H1 (cell line): Measurements from ENCODE around the gene TET2. TPM values are rescaled to one million over a fixed set of nuclear protein-coding genes. Genes with fewer than 3 reads are reported as not detected.

Source experiments
- CTCF ChIA-PET: fragments of 300-600 bp; sonication (Branson Sonifier 250); formaldehyde crosslinking; loops from one replicate; lab custom pipeline; 2021; ENCODE audit not compliant: partially characterized antibody; lab: Charles Lee
- POLR2A ChIA-PET: fragments of 300-600 bp; sonication (Branson Sonifier 250); formaldehyde crosslinking; loops from one replicate; lab custom pipeline; 2021; ENCODE audit warnings: inconsistent platforms; ENCODE audit not compliant: partially characterized antibody; lab: Charles Lee
- DNase-seq, 2 experiments: peaks; one replicate each; pipeline versions ENCODE4 v3.0.0 to v3.0.0-alpha.2; 2010 to 2022; ENCODE audit warnings: low spot score in 2 of 2, low read depth in 1 of 2, mixed read lengths in 1 of 2
- FAIRE-seq: peaks from 2 replicates; lab custom pipeline; 2011; peaks lifted over from hg19 to GRCh38; lab: Jason Lieb, UNC
- H2AFZ ChIP-seq: 2 replicates; pipeline ENCODE4 v1.8.1; 2012; ENCODE audit warnings: low read length, inconsistent platforms
- H2AK5ac ChIP-seq: 2 replicates; pipeline ENCODE4 v1.6.1; 2013; ENCODE audit warnings: low read depth, low read length
- H2BK120ac ChIP-seq: replicated peaks from 2 replicates; pipeline ENCODE3; 2013; ENCODE audit warnings: low read depth, low read length, inconsistent platforms
- H2BK12ac ChIP-seq: 2 replicates; pipeline ENCODE4 v1.6.1; 2013; ENCODE audit warnings: low read depth, low read length
- H2BK15ac ChIP-seq: 2 replicates; pipeline ENCODE4 v1.6.1; 2013; ENCODE audit warnings: low read length
- H2BK20ac ChIP-seq: 2 replicates; pipeline ENCODE4 v1.6.1; 2013; ENCODE audit warnings: low read length
- H2BK5ac ChIP-seq: 2 replicates; pipeline ENCODE4 v1.6.1; 2013; ENCODE audit warnings: low read depth, low read length
- H3K14ac ChIP-seq: 2 replicates; pipeline ENCODE4 v1.6.1; 2013; ENCODE audit warnings: inconsistent platforms; ENCODE audit not compliant: insufficient read length
- H3K18ac ChIP-seq: 2 replicates; pipeline ENCODE4 v1.6.1; 2013; ENCODE audit warnings: low read length; ENCODE audit errors: extremely low read depth
- H3K23ac ChIP-seq: 2 replicates; pipeline ENCODE4 v1.6.1; 2013; ENCODE audit warnings: inconsistent platforms; ENCODE audit not compliant: insufficient read length
- H3K23me2 ChIP-seq: 2 replicates; pipeline ENCODE4 v1.6.1; 2013; ENCODE audit warnings: low read depth, low read length
- H3K27ac ChIP-seq: 2 replicates; pipeline ENCODE4 v1.6.1; 2011; ENCODE audit warnings: low read depth, low read length, inconsistent platforms
- H3K27me3 ChIP-seq, 4 experiments: replicated peaks in 1 of 4; 1 replicate in 1 of 4; 2 replicates in 3 of 4; pipeline versions ENCODE4 v1.6.1 to v1.8.1; 2011 to 2013; ENCODE audit warnings: low read length in 3 of 4, mild to moderate bottlenecking in 3 of 4, inconsistent platforms in 2 of 4, mixed read lengths in 2 of 4, moderate library complexity in 1 of 4; ENCODE audit not compliant: control insufficient read depth in 3 of 4, insufficient read depth in 3 of 4; ENCODE audit errors: extremely low read depth in 1 of 4
- H3K36me3 ChIP-seq, 4 experiments: 2 replicates each; pipeline versions ENCODE4 v1.6.1 to v1.8.1; 2011 to 2013; ENCODE audit warnings: mild to moderate bottlenecking in 4 of 4, low read length in 3 of 4, moderate library complexity in 2 of 4, control low read depth in 1 of 4, inconsistent platforms in 1 of 4; ENCODE audit not compliant: insufficient read depth in 4 of 4, control insufficient read depth in 2 of 4
- H3K4ac ChIP-seq: replicated peaks from 2 replicates; pipeline ENCODE3; 2013; ENCODE audit warnings: low read length, low read depth, mixed read lengths, inconsistent platforms; ENCODE audit not compliant: insufficient read length
- H3K4me1 ChIP-seq, 4 experiments: replicated peaks in 1 of 4; 1 replicate in 1 of 4; 2 replicates in 3 of 4; pipeline versions ENCODE4 v1.6.1 to v1.8.1; 2011 to 2013; ENCODE audit warnings: low read length in 3 of 4, inconsistent platforms in 2 of 4, mixed read lengths in 1 of 4; ENCODE audit not compliant: insufficient read depth in 4 of 4, control insufficient read depth in 3 of 4
- H3K4me2 ChIP-seq, 2 experiments: 2 replicates each; pipeline versions ENCODE4 v1.6.1 to v1.8.1; 2011 to 2013; ENCODE audit warnings: low read depth in 2 of 2, low read length in 2 of 2, control low read depth in 1 of 2, inconsistent platforms in 1 of 2, mild to moderate bottlenecking in 1 of 2; ENCODE audit not compliant: insufficient read depth in 1 of 2
- H3K4me3 ChIP-seq, 4 experiments: fragments of 200-600, 300-600 bp in 1 of 4; sonication (generic), shearing (Covaris generic), sonication (Bioruptor Twin) in 1 of 4; 2 replicates each; pipeline versions ENCODE4 v1.5.1 to v1.8.1; 2011 to 2016; ENCODE audit warnings: low read length in 4 of 4, low read depth in 3 of 4, control low read depth in 2 of 4, inconsistent platforms in 2 of 4, mild to moderate bottlenecking in 2 of 4, mixed read lengths in 1 of 4, moderate library complexity in 1 of 4; ENCODE audit not compliant: insufficient read depth in 2 of 4; ENCODE audit errors: extremely low read depth in 1 of 4
- H3K56ac ChIP-seq: replicated peaks from 2 replicates; pipeline ENCODE3; 2013; ENCODE audit warnings: low read depth, mild to moderate bottlenecking, mixed read lengths, low read length, inconsistent platforms; ENCODE audit not compliant: insufficient read length
- H3K79me1 ChIP-seq: 2 replicates; pipeline ENCODE4 v1.6.1; 2013; ENCODE audit warnings: low read depth, low read length, control low read depth
- H3K79me2 ChIP-seq, 2 experiments: 2 replicates each; pipeline versions ENCODE4 v1.6.1 to v1.8.1; 2012 to 2013; ENCODE audit warnings: low read length in 2 of 2, mild to moderate bottlenecking in 2 of 2, inconsistent platforms in 1 of 2; ENCODE audit not compliant: insufficient read depth in 2 of 2, control insufficient read depth in 1 of 2
- H3K9ac ChIP-seq, 4 experiments: replicated peaks in 1 of 4; 1 replicate in 1 of 4; 2 replicates in 3 of 4; pipeline versions ENCODE4 v1.6.1 to v1.8.1; 2011 to 2013; ENCODE audit warnings: low read depth in 3 of 4, low read length in 3 of 4, control low read depth in 2 of 4, mild to moderate bottlenecking in 2 of 4, moderate library complexity in 2 of 4, inconsistent platforms in 1 of 4; ENCODE audit errors: extremely low read depth in 1 of 4
- H3K9me3 ChIP-seq, 2 experiments: 2 replicates each; pipeline versions ENCODE4 v1.6.1 to v1.8.1; 2012 to 2013; ENCODE audit warnings: mild to moderate bottlenecking in 2 of 2, moderate library complexity in 2 of 2, control low read depth in 1 of 2, inconsistent platforms in 1 of 2, low read depth in 1 of 2, low read length in 1 of 2, mixed read lengths in 1 of 2; ENCODE audit not compliant: insufficient read depth in 2 of 2
- H4K20me1 ChIP-seq, 2 experiments: replicated peaks in 1 of 2; 2 replicates each; pipeline versions ENCODE3 to v1.8.1; 2011 to 2013; ENCODE audit warnings: inconsistent platforms in 2 of 2, low read length in 2 of 2, mild to moderate bottlenecking in 1 of 2; ENCODE audit not compliant: insufficient read depth in 2 of 2, control insufficient read depth in 1 of 2
- H4K5ac ChIP-seq: 2 replicates; pipeline ENCODE4 v1.6.1; 2013; ENCODE audit warnings: low read length, low read depth, mixed read lengths, inconsistent platforms; ENCODE audit not compliant: insufficient read length
- H4K8ac ChIP-seq: 2 replicates; pipeline ENCODE4 v1.8.0; 2013; ENCODE audit warnings: mild to moderate bottlenecking, moderate library complexity, low read length, inconsistent platforms; ENCODE audit not compliant: insufficient read depth; ENCODE audit errors: extremely low read depth
- H4K91ac ChIP-seq: replicated peaks from 2 replicates; pipeline ENCODE3; 2013; ENCODE audit warnings: low read length, mixed read lengths, inconsistent platforms; ENCODE audit not compliant: insufficient read length
- ASH2L ChIP-seq: fragments of 200-600, 300-600 bp; sonication (generic); IDR thresholded peaks from one replicate; pipeline ENCODE4 v1.7.1; 2017; ENCODE audit warnings: low read length
- BCL11A ChIP-seq, 2 experiments: IDR thresholded peaks; one replicate each; pipeline ENCODE4 v1.6.1; 2011; ENCODE audit warnings: low read depth in 2 of 2, low read length in 2 of 2, mild to moderate bottlenecking in 2 of 2
- SRF ChIP-seq: IDR thresholded peaks from 2 replicates; pipeline ENCODE4 v1.6.1; 2011; ENCODE audit warnings: mild to moderate bottlenecking, low read depth, low read length, moderate library complexity
- SUZ12 ChIP-seq: fragments of 200-600 bp; sonication (generic); IDR thresholded peaks from 2 replicates; pipeline ENCODE4 v1.6.1; 2012; ENCODE audit warnings: mild to moderate bottlenecking, inconsistent platforms, low read length, moderate library complexity, mixed read lengths
- TCF12 ChIP-seq: IDR thresholded peaks from 2 replicates; pipeline ENCODE4 v1.6.1; 2011; ENCODE audit warnings: low read depth, mild to moderate bottlenecking, low read length
- WGBS, 2 experiments: shearing (Covaris generic) in 1 of 2; methylation state at CpG; one replicate each; pipeline versions ENCODE4 v1.1.6 to v1.1.7; 2013 to 2015; ENCODE audit warnings: low lambda C conversion rate in 2 of 2, mixed read lengths in 2 of 2, inconsistent platforms in 1 of 2, low coverage in 1 of 2, missing lambda C conversion rate in 1 of 2; ENCODE audit not compliant: insufficient replicate concordance in 2 of 2, insufficient coverage in 1 of 2, insufficient read length in 1 of 2; ENCODE audit errors: extremely low coverage in 1 of 2, missing lambda C conversion rate in 1 of 2; 5-methylcytosine and 5-hydroxymethylcytosine counted together
- polyA plus RNA-seq, 7 experiments: library from polyadenylated mRNA; depleted of rRNA in 3 of 7; stranded (reverse) in 5 of 7; unstranded in 2 of 7; fragments of >200 nt in 5 of 7; fragments of 200-250 nt in 2 of 7; gene quantifications; 1 replicate in 5 of 7; 2 replicates in 1 of 7; 4 replicates in 1 of 7; pipeline versions ENCODE4 v1.2.1 to v1.2.3, GENCODE V29; 2011 to 2013; ENCODE audit warnings: missing spikeins in 2 of 7, mixed read lengths in 2 of 7
- total RNA-seq: library from RNA; stranded (reverse); fragmentation: NEBNext Ultra II Directional; extraction: Animal tissue kit (Norgen Biotek cat#: 25700); gene quantifications from 2 replicates; pipeline ENCODE4 v1.2.1, GENCODE V29; 2021

TET2 gene
- total and polyA plus RNA-seq, 2 of the 8 experiments (the other 6 are each of a cell fraction or from before 2014, with no cell fraction given) = 1.0 to 2.6 TPM

- Histone ChIP-seq H3K27ac (no peak overlapping the region), H3K56ac (no peak overlapping the region), H3K14ac (no peak overlapping the region), H3K23ac (no peak overlapping the region), H3K79me2 (no peaks in the 10 kb centered on the region), H3K23me2 (no peaks in the 10 kb centered on the region; the same call in 1 of the 2 replicates), H3K4me2 (no peak overlapping the region), H2BK12ac (no peak overlapping the region), H3K79me1 (no peaks in the 10 kb centered on the region), H3K4ac (no peak overlapping the region), H4K91ac (no peak overlapping the region), H2BK5ac (no peak overlapping the region), H2BK120ac (no peak overlapping the region), H3K18ac (no peak overlapping the region), H2AFZ (no peak overlapping the region), H3K27me3 (no peaks in the 10 kb centered on the region), H4K8ac (no peak overlapping the region), H2BK20ac (no peak overlapping the region), H4K20me1 (no peaks in the 10 kb centered on the region), H3K9me3 (no peaks in the 10 kb centered on the region), H4K5ac (no peak overlapping the region), H3K9ac (no peak overlapping the region), H3K4me1 (no peaks in the 10 kb centered on the region), H2AK5ac (no peak overlapping the region), H3K4me3 (no peak overlapping the region), H3K36me3 (no peaks in the 10 kb centered on the region), H2BK15ac (no peak overlapping the region)
- FAIRE-seq (no peak), DNase-seq (no peak)
- 90% methylated on average over 2 of the region's 2 CpGs; no CpG with 5 or more reads in 1 of the 2 experiments for WGBS, 2 experiments
- ChIA-PET CTCF (interaction anchor here (0.8 kb wide), 1 partner anchor 1140 kb away, joined by 3 read pairs; no protein-coding TSS in a partner anchor), POLR2A (no interaction called here)
- TF ChIP-seq SUZ12 = no peak
- no peak for TF ChIP-seq SRF
- TF ChIP-seq BCL11A (IDR thresholded peaks at IDR 0.05; ENCODE audit: low read depth in 2 of 2, low read length in 2 of 2) = no peak
- no peak for TF ChIP-seq ASH2L
- no peak for TF ChIP-seq TCF12
These were observed 12.7 kb upstream of the TET2 start for GRCh38 chr4:105133976-105134375.
